Spleen (tissue), 11 donors: ENCODE data around the gene UFD1. TPM values are rescaled to one million over a fixed set of nuclear protein-coding genes. Genes with fewer than 3 reads are reported as not detected.

Experiments
- DNase-seq: peaks from one replicate; pipeline ENCODE4 v3.0.0-alpha.2; 2020
- H3K27ac ChIP-seq, 8 donors: fragments of 200-600 bp; sonication (generic) in 7 of 8; 1 replicate in 4 of 8; 2 replicates in 4 of 8; pipeline versions ENCODE4 v1.5.0 to v1.8.0; 2016 to 2021; ENCODE audit warnings: inconsistent platforms in 4 of 8, mild to moderate bottlenecking in 4 of 8, moderate library complexity in 1 of 8
- H3K27me3 ChIP-seq, 7 donors: fragments of 200-600 bp; sonication (generic) in 6 of 7; replicated peaks in 1 of 7; 1 replicate in 4 of 7; 2 replicates in 3 of 7; pipeline versions ENCODE4 v1.5.0 to v1.8.0; 2016 to 2021; ENCODE audit warnings: inconsistent platforms in 3 of 7, mild to moderate bottlenecking in 1 of 7
- H3K36me3 ChIP-seq, 6 donors: fragments of 200-600 bp; sonication (generic) in 5 of 6; 1 replicate in 4 of 6; 2 replicates in 2 of 6; pipeline versions ENCODE4 v1.5.0 to v1.8.0; 2016 to 2021; ENCODE audit warnings: inconsistent platforms in 2 of 6
- H3K4me1 ChIP-seq, 6 donors: fragments of 200-600 bp; sonication (generic) in 5 of 6; 1 replicate in 3 of 6; 2 replicates in 3 of 6; pipeline versions ENCODE4 v1.5.0 to v1.8.0; 2016 to 2021; ENCODE audit warnings: inconsistent platforms in 3 of 6
- H3K4me3 ChIP-seq, 8 donors: fragments of 200-600 bp; sonication (generic) in 7 of 8; 1 replicate in 4 of 8; 2 replicates in 4 of 8; pipeline versions ENCODE4 v1.5.0 to v1.8.0; 2016 to 2021; ENCODE audit warnings: inconsistent platforms in 4 of 8, mild to moderate bottlenecking in 4 of 8, moderate library complexity in 2 of 8
- H3K9me3 ChIP-seq, 8 donors: fragments of 200-600 bp; sonication (generic) in 7 of 8; 1 replicate in 4 of 8; 2 replicates in 4 of 8; pipeline versions ENCODE4 v1.5.0 to v1.8.0; 2016 to 2021; ENCODE audit warnings: inconsistent platforms in 4 of 8
- CTCF ChIP-seq, 11 experiments: fragments of 200-600 bp in 7 of 11; fragments of 450-650 bp in 4 of 11; sonication (generic) in 4 of 11; IDR thresholded peaks in 8 of 11; conservative IDR thresholded peaks in 3 of 11; 1 replicate in 7 of 11; 2 replicates in 4 of 11; pipeline versions ENCODE4 v1.4.0 to v1.8.0; 2016 to 2021; ENCODE audit warnings: antibody characterized with exemption in 11 of 11, inconsistent platforms in 4 of 11, mild to moderate bottlenecking in 1 of 11
- POLR2A ChIP-seq, 3 donors: fragments of 450-650 bp; IDR thresholded peaks; one replicate each; pipeline ENCODE4 v1.5.1; 2017; ENCODE audit warnings: antibody characterized with exemption in 3 of 3, mild to moderate bottlenecking in 1 of 3
- POLR2AphosphoS5 ChIP-seq, 3 donors: sonication (generic); formaldehyde crosslinking; IDR thresholded peaks; one replicate each; pipeline ENCODE4 v1.5.1; 2017; ENCODE audit warnings: antibody characterized with exemption in 3 of 3
- WGBS, 5 donors: extraction: QIAGEN DNeasy Blood & Tissue Kit in 3 of 5; methylation state at CpG; one replicate each; pipeline versions ENCODE4 v1.1.5 to v1.1.7; 2013 to 2018; 5-methylcytosine and 5-hydroxymethylcytosine counted together
- intact Hi-C: fragments of 100-400 bp; cut with DNase I; formaldehyde crosslinking; loops from one replicate; pipeline ENCODE4 v1.15.0; 2023; ENCODE audit warnings: low total_unique reads
- polyA plus RNA-seq, 3 donors: library from polyadenylated mRNA; stranded (reverse); fragments of 200-250 nt; gene quantifications; one replicate each; pipeline ENCODE4 v1.2.1, GENCODE V29; 2013
- total RNA-seq, 7 donors: library from RNA; depleted of rRNA in 3 of 7; stranded (reverse); fragments of >200 nt in 3 of 7; fragmentation: NEBNext Ultra II Directional in 4 of 7; extraction: Animal tissue kit (Norgen Biotek cat#: 25700) in 4 of 7; gene quantifications; one replicate each; pipeline versions ENCODE4 v1.1.0 to v1.2.1, GENCODE V29; 2016 to 2021
- donor health status: healthy with polysubstance abuse.
- donor health status: DM: no; HTN: no; CAD: no; lungs with moderate emphysema.
- donor health status: DM: no; HTN: no; CAD: no.
- donor health status: Bipolar disorder and iron deficiency.
- donor health status: healthy.
- donor health status: DM: no; HTN: no; CAD: no.
- donor health status: DM: yes; HTN: yes; CAD: no.

UFD1 gene
- total and polyA plus RNA-seq, 10 donors: 35.6 to 55.4 (median 42.4) TPM

- WGBS, 5 donors: 92 to 98% (median 97%) methylated on average over 6 of the region's 6 CpGs
- Histone ChIP-seq H3K27me3 (no peaks in the 10 kb centered on the region), H3K4me3 (no peak overlapping the region), H3K27ac (no peak overlapping the region), H3K36me3 (peaks cover 0 to 59% (median 40%) of the 10 kb centered on the region in 6 donors), H3K4me1 (peaks cover 0 to 32% (median 14%) of the 10 kb centered on the region in 6 donors), H3K9me3 (no peaks in the 10 kb centered on the region)
- intact Hi-C loops: no loop called here
- no peak for TF ChIP-seq POLR2A (IDR thresholded peaks at IDR 0.05)
- TF ChIP-seq POLR2AphosphoS5 (IDR thresholded peaks at IDR 0.05): no peak
- no peak for TF ChIP-seq CTCF (IDR thresholded peaks at IDR 0.05 in 8 of 11, conservative IDR thresholded peaks at IDR 0.05 in 3 of 11)
- DNase-seq: no peak
These were observed 67.9 kb downstream of the UFD1 start for GRCh38 chr22:19410941-19411689.

GRCh38 chr22:19407649-19408606 lies 71.1 kb downstream of the UFD1 start:
- no peaks in the 10 kb centered on the region for H3K9me3 ChIP-seq
- WGBS, 5 donors: 80 to 92% (median 88%) methylated on average over 15 to 16 of the region's 16 CpGs
- H3K36me3 ChIP-seq: peaks cover 0 to 88% (median 49%) of the 10 kb centered on the region in 6 donors
- peaks cover 0 to 16% (median 5%) of the 10 kb centered on the region in 6 donors for H3K4me1 ChIP-seq
- intact Hi-C loops: no loop called here
- DNase-seq: no peak
- H3K4me3 ChIP-seq: no peak overlapping the region
- H3K27me3 ChIP-seq: no peaks in the 10 kb centered on the region
- TF ChIP-seq POLR2AphosphoS5 (IDR thresholded peaks at IDR 0.05) (no peak), POLR2A (IDR thresholded peaks at IDR 0.05) (no peak), CTCF (IDR thresholded peaks at IDR 0.05 in 8 of 11, conservative IDR thresholded peaks at IDR 0.05 in 3 of 11) (no peak)
- no peak overlapping the region for H3K27ac ChIP-seq

GRCh38 chr22:19406846-19407245 lies 72.1 kb downstream of the UFD1 start:
- TF ChIP-seq POLR2A (IDR thresholded peaks at IDR 0.05) (no peak), CTCF (IDR thresholded peaks at IDR 0.05 in 8 of 11, conservative IDR thresholded peaks at IDR 0.05 in 3 of 11) (no peak)
- Histone ChIP-seq H3K27me3 (no peaks in the 10 kb centered on the region), H3K4me1 (peaks cover 0 to 8% (median 1%) of the 10 kb centered on the region in 6 donors), H3K9me3 (no peaks in the 10 kb centered on the region), H3K36me3 (peaks cover 0 to 97% (median 51%) of the 10 kb centered on the region in 6 donors), H3K4me3 (no peak overlapping the region), H3K27ac (no peak overlapping the region)
- DNase-seq: no peak
- intact Hi-C loops: no loop called here
- WGBS, 5 donors: 92 to 98% (median 95%) methylated on average over 4 of the region's 4 CpGs
